ENCODE data around the gene RALGAPB.

Gene RALGAPB

DNA sequence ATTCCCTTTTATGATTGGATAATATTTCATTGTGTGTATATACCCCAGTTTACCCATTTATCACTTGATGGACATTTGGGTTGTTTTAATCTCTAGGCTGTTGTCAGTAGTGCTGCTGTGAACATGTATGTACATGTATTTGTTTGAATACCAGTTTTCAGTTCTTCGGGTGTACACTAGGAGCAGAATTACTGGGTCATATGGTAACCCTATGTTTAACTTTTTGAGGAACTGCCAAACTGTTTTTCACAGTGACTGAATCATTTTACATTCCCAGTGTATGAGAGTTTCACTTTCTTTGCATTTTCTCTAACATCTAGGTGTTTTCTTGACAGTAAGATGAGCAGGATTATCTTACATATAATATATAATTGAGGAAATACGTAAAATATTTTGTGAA, 63.7 kb downstream of the RALGAPB start:
- DNase-seq (ENCODE audit: low read depth) = no peak
- TF ChIP-seq MYC (IDR thresholded peaks at IDR 0.05; ENCODE audit: low read depth, low read length) (no peak), POLR2A (IDR thresholded peaks at IDR 0.05; ENCODE audit: extremely low read depth, insufficient read length) (no peak)
- TF ChIP-seq, protein P1, sequence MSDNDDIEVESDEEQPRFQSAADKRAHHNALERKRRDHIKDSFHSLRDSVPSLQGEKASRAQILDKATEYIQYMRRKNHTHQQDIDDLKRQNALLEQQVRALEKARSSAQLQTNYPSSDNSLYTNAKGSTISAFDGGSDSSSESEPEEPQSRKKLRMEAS (IDR thresholded peaks at IDR 0.05; ENCODE audit: low read depth, low read length) = no peak
- TF ChIP-seq, protein P2, sequence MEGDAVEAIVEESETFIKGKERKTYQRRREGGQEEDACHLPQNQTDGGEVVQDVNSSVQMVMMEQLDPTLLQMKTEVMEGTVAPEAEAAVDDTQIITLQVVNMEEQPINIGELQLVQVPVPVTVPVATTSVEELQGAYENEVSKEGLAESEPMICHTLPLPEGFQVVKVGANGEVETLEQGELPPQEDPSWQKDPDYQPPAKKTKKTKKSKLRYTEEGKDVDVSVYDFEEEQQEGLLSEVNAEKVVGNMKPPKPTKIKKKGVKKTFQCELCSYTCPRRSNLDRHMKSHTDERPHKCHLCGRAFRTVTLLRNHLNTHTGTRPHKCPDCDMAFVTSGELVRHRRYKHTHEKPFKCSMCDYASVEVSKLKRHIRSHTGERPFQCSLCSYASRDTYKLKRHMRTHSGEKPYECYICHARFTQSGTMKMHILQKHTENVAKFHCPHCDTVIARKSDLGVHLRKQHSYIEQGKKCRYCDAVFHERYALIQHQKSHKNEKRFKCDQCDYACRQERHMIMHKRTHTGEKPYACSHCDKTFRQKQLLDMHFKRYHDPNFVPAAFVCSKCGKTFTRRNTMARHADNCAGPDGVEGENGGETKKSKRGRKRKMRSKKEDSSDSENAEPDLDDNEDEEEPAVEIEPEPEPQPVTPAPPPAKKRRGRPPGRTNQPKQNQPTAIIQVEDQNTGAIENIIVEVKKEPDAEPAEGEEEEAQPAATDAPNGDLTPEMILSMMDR (IDR thresholded peaks at IDR 0.05; ENCODE audit: low read depth, low read length) = no peak
- no peak overlapping the region for H3K4me3 ChIP-seq (ENCODE audit: low read depth, low read length)

DNA sequence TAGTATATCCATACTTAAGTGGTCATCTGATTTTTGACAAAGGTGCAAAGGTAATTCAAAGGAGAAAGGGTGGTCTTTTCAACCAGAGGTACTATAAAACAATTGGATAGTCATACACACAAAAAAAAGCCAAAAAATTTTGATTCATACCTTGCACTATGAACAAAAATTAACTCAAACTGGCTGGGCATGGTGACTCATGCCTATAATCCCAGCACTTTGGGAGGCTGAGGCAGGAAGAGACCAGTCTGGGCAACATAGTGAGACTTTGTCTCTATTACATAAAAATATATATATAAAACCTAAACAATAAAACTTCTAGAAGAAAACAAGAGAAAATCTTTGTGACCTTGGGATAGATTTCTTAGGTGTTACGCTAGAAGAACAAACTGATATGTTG, 64.5 kb downstream of the RALGAPB start:
- no peak overlapping the region for H3K4me3 ChIP-seq (ENCODE audit: low read depth, low read length)
- no peak for DNase-seq (ENCODE audit: low read depth)
- TF ChIP-seq, protein P1 (IDR thresholded peaks at IDR 0.05; ENCODE audit: low read depth, low read length) = no peak
- TF ChIP-seq, protein P2 (IDR thresholded peaks at IDR 0.05; ENCODE audit: low read depth, low read length) = no peak
- TF ChIP-seq POLR2A (IDR thresholded peaks at IDR 0.05; ENCODE audit: extremely low read depth, insufficient read length) (no peak), MYC (IDR thresholded peaks at IDR 0.05; ENCODE audit: low read depth, low read length) (no peak)

DNA sequence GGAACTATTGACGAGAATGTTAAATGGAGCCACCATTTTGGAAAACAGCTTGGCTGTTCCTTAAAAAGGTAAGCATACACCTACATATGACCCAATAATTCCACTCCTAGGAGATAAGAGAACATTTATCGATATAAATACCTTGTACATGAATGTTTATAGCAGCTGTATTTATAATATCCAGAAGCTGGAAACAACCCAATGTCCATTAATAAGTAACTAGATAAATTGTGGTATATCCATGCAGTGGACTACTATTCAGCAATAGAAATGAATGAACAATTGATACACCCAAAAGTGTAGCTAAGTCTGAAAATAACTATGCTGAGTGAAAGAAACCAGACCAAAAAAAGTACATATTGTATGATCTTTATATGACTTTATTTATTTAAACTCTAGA, 66.1 kb downstream of the RALGAPB start:
- DNase-seq (ENCODE audit: low read depth) = no peak
- no peak overlapping the region for H3K4me3 ChIP-seq (ENCODE audit: low read depth, low read length)

DNA sequence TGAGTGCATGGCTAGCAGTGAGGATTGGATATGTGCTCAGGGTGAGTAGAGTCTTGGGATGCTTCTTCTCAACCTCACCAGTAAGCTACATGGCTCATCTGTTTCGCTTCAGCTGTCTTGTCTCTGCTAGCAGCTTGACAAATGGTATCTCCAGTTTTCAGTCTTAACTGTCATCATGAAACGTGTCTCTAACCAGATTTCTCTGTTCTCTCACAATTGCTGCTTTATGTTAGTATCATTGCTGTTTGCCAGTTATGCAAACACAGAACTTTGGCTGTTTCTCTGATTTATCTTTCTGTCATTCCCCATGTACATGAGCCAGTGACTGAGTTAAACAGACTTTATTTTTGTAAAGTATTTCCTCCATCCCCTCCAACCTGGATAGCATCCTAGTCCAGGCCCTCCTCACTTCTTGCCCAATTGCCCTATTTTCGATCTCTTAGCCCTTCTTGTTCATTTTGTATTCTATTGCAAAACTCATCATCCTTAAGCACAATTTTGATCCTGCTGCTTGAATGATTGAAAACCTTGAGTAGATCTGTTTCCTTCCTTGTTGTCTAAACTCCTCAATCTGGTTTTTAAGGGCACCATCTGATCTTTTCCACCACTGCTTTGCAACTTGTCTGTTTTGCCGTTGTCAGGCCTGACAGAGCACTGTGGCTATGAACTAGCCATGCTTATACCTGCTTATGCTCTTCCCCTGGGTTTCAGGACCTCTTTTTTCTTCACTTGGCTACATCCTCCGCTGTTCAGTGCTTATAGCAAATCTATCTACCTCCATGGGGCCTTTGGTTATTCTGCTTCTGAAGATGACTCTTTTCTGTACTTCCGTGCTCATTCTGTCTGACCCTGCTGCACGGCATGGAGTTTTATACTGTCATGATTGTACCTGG, 70.6 kb downstream of the RALGAPB start:
- H3K4me3 ChIP-seq (ENCODE audit: low read depth, low read length) = no peak overlapping the region
- DNase-seq (ENCODE audit: low read depth) = no peak
- TF ChIP-seq, protein P1 (IDR thresholded peaks at IDR 0.05; ENCODE audit: low read depth, low read length) = no peak
- TF ChIP-seq POLR2A (IDR thresholded peaks at IDR 0.05; ENCODE audit: extremely low read depth, insufficient read length) = no peak
- no peak for TF ChIP-seq MYC (IDR thresholded peaks at IDR 0.05; ENCODE audit: low read depth, low read length)
- TF ChIP-seq, protein P2 (IDR thresholded peaks at IDR 0.05; ENCODE audit: low read depth, low read length) = no peak

More for the DNA sequence above, 66.1 kb downstream of the RALGAPB start:
- TF ChIP-seq, protein P2 (IDR thresholded peaks at IDR 0.05; ENCODE audit: low read depth, low read length) = no peak
- TF ChIP-seq POLR2A (IDR thresholded peaks at IDR 0.05; ENCODE audit: extremely low read depth, insufficient read length) = no peak
- TF ChIP-seq, protein P1 (IDR thresholded peaks at IDR 0.05; ENCODE audit: low read depth, low read length) = no peak
- TF ChIP-seq MYC (IDR thresholded peaks at IDR 0.05; ENCODE audit: low read depth, low read length) = no peak

DNA sequence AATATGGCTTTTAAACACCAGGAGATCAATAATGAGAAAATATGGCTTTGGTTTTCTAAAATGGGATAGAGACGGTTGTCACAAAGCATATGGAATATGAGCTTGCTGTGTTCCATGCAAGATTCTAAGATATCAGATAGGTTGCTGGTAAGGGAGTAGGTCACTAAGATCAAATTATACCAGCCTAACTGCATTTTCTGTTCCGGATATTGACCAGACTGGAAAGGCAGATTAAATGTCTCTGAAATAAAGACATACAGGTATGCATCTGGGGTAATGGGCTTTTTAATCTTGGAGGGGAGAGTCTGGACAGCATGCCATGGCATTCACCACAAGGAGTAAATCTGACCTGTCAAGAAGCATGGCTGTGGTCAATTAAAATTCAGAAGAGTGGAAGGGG, 73.1 kb downstream of the RALGAPB start:
- DNase-seq (ENCODE audit: low read depth) = no peak
- TF ChIP-seq, protein P2 (IDR thresholded peaks at IDR 0.05; ENCODE audit: low read depth, low read length) = no peak
- TF ChIP-seq, protein P1 (IDR thresholded peaks at IDR 0.05; ENCODE audit: low read depth, low read length) = no peak
- TF ChIP-seq POLR2A (IDR thresholded peaks at IDR 0.05; ENCODE audit: extremely low read depth, insufficient read length) = no peak
- TF ChIP-seq MYC (IDR thresholded peaks at IDR 0.05; ENCODE audit: low read depth, low read length) = no peak
- H3K4me3 ChIP-seq (ENCODE audit: low read depth, low read length) = no peak overlapping the region

Data from NB4 (cell line).